HG02943 (cell line): Measurements from ENCODE around the gene DHRS11.
"Not testable (repeated sequence)": the region's sequence is repeated elsewhere in the genome, so short reads cannot be mapped to it uniquely, and the experiment has no call there.

Experiments
- ATAC-seq: cut with Tn5 transposase; IDR thresholded peaks from one replicate; pipeline ENCODE4 v1.9.1; 2021; ENCODE audit warnings: mild to moderate bottlenecking, low read depth, moderate library complexity; ENCODE audit not compliant: unreplicated experiment

The DHRS11 gene

DNA sequence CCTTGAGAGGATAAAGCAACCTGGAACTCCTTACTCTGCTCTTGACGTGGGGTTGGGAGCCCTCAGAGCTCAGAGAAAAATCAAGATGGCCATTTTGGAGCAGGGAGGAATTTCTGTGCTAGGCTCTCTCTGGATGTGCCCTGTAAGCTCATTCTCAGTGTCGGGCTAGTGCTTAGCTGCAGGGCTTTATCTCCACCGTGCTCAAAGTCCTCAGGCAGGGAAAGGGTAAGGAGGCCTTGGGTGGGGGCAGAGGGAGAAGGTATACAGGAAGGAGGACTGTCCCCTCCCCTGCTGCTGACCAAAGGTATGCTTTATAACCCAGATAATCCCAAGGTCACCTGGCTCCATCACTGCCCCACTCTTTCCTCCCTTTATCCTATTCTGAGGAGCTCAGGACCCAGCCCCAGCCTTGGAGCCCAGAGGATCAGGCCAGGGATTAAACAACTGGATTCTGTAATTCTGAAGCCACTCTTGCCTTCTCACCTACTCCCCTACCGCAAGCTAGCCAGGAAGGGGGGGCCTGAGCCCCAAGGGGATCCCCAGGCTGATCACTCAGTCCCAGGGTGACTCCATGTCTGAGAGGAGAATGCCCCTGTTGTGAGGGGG is 1.1 kb downstream of the DHRS11 start:
- no peak for ATAC-seq

DNA sequence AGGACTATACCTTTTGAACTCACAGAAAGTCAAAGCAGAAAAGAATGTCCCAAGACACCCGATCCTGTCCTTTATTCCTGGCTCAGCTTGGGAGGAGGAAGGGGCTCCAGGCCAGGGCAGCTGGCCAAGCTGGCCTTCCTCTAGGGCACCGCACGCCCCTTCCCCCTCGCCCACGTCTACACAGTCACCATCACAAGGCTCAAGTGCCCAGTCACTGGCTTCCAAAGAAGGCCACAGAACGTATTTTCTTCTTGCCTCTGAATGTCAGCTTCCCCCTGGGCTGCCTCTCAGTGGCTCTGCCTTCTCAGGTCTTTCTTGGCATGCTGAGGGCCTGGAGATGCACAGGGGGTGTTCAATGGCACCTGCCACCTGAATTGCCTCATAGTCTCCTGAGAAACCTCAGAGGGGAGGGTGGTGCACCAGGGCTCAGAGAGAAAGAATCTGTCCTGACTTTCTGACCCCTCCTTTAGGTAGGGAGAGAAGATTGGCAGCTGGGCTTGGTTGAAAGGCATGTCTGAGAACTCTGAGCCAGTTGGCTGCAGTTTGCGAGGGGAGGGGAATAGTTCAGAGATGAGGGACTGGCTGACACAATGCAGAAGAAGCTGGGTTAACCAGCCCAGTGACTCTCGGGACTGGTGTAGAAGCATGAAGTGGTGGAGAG is 2.1 kb downstream of the DHRS11 start:
- no peak for ATAC-seq

DNA sequence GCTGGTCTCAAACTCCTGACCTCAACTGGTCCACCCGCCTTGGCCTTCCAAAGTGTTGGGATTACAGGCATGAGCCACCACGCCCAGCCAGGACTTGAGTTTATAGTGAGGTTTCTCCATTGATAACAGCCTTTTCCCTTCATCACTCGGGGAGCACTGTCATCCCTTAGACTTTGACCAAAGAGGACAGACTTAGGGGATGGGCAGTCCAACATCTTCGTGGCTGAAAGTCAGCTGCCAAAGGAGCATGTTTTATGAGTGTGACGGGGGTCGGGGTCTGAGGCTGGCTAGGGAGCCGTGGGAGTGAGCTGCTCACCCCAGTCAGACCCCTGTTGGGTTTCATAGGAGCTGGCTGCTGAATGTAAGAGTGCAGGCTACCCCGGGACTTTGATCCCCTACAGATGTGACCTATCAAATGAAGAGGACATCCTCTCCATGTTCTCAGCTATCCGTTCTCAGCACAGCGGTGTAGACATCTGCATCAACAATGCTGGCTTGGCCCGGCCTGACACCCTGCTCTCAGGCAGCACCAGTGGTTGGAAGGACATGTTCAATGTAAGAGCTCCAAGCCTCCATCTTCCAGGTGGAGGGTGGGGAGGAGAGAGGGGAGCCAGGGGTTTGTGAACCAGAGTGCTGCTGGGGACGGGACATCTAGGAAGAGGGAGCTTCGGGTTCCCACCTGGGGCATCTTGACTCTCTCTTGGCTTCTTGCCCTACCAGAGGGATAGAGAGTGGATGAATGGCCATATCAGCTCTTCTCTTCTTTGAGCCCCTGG is 3.1 kb downstream of the DHRS11 start:
- ATAC-seq, result no peak

DNA sequence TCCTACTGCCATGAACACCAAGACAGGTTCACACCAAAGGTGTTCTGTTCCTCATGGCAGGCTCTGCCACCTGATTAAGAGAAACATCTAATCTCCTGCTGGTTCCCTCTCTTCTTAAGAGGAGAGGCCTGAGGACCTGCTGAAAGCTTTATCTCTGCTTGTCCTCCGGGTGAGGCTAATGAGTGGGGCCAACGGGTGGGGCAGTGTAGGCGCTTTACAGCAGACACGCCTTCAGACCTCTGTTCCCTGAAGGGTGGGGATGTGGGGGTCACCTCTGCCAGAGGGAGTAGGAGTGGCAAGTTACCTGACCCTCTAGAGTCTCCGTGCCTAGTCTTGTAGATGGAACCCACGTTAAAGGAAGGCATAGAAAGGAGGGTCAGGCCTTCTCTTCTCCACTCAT is 5.5 kb downstream of the DHRS11 start:
- ATAC-seq, result no peak

DNA sequence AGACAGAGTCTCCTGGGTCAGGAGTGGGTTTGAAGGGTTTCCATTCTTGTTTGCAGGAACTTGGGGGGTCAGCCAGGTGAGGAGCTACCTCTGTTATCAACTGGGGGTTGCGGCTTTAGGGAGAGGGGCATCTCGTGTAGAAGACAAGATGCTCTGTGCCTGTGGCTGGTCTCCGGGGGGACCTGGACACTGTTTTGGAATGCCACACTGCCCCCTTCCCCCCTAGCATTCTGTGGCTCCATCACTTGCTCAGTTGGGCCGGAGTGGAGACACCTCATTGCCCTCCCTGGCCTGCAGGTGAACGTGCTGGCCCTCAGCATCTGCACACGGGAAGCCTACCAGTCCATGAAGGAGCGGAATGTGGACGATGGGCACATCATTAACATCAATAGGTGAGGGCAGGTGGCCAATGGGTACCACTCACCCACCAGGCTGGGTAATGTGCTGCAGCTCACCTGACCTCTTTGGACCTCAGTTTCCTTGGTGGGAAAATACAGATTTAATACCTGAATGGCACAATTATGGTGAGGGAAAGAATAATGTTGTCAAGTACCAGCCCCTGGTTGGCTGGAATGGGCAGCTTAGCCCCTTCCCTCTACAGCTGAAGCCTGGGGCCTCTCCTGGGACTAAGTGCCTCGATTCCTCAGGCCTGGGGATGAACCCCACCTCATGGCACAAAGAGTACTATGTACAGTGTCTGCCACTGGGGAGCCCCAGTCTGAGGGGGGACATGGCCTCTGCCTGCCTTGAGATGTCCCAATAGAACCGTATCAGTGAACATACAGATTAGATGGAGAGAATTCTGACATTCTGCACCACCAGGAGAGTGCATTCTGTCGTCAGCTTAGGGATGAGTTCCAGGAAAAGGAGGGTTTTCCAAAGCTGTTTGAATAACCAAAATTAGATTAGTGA is 6.4 kb downstream of the DHRS11 start:
- ATAC-seq, result no peak

DNA sequence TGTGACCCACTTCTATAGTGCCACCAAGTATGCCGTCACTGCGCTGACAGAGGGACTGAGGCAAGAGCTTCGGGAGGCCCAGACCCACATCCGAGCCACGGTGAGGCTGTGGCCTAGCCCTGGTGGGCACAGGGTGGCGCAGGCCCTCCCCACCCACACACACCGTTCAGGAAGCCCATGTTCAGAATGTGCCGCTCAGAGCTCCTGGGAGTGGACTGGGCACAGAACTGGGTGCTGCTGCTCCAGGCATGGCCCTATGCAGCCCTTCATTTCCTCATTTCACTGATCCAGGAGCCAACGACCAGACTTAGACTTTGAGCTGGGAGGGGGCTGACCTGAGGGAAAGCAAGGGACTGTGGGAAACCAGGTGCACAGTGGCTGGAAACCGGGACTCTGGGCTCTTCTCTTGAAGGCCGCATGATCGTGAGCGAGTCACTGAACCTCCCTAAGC is 7.3 kb downstream of the DHRS11 start:
- no peak for ATAC-seq

DNA sequence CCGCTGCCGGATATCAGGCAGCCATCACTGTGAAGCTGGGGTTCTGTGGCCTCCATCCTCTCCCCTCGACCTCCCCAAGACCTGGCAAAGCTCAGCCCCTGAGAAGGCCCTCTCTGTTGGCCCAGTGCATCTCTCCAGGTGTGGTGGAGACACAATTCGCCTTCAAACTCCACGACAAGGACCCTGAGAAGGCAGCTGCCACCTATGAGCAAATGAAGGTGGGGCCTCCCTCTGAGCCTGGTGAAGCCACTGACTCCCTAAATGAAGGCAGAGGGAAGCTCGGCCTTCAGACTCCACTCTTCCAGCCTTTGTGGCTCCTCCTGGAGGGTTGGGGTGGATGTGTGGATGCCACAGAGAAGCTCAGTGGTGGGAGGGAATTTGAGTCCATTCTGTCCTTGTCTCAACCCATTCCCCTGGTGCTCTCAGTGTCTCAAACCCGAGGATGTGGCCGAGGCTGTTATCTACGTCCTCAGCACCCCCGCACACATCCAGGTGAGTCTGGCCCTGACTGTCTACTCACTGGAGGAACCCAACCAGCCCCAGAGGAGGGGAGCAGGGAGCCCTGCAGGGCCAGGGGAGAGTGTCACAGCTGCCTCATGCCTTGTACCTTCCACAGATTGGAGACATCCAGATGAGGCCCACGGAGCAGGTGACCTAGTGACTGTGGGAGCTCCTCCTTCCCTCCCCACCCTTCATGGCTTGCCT is 8.0 kb downstream of the DHRS11 start:
- ATAC-seq, result no peak

DNA sequence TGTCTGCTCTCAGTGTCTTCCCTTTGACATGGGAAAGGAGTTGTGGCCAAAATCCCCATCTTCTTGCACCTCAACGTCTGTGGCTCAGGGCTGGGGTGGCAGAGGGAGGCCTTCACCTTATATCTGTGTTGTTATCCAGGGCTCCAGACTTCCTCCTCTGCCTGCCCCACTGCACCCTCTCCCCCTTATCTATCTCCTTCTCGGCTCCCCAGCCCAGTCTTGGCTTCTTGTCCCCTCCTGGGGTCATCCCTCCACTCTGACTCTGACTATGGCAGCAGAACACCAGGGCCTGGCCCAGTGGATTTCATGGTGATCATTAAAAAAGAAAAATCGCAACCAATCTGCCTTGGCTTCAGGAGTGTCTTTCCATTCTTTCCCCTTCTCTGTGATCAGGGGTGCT is 8.8 kb downstream of the DHRS11 start:
- no peak for ATAC-seq

DNA sequence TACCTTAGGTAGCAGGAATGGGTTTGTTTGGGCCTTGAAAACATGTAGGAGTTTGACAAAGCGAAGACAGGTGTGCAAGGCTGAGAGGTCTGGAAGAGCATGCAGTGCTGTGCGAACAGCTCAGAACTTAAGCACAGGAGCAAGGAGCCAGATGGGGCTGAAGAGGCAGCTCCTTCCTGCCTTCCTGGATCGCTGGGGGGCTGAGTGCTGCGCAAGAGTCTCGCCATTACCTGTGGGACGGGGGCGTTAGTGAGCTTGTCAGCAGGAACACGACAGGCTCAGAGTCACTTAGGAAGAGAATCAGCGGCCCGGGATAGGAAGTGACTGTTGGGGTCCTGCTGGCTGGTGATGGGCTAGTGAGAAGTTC is 9.2 kb downstream of the DHRS11 start:
- ATAC-seq, result peak; percentile 24

DNA sequence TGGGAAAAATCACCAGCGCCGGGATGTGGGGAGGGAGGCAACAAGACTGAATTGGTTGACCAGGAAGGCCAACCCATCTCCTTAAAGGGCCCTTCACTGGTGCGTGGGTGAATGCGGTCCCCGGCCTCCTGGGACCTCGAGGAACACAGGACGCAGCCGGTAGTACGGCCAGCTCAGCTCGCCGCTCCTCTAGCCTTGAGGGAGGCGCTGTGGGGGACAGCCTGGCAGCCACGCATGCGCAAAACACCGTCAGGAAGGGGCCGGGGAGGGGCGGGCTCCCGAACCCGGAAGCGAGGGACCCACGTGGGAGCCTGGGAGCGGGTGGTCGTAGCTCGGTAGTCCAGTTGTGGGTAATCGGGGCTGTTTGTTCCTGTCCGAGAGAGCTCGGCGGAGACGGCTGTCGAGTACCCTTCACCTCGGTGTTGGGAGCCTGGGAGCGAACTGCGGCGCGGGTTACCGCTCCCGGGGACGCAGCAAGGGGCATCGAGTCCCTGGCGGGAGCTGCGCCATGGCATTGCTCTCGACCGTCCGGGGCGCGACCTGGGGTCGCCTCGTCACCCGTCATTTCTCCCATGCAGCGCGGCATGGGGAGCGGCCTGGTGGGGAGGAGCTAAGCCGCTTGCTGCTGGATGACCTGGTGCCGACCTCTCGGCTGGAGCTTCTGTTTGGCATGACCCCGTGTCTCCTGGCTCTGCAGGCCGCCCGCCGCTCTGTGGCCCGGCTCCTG is 9.8 kb downstream of the DHRS11 start, which contains the start of gene MRM1:
Gene MRM1 (plus strand): TSS at position 281 of the 727 bp plus-strand sequence. CDS start 228 bp downstream, at position 509.
- ATAC-seq, result peak; percentile 69

DNA sequence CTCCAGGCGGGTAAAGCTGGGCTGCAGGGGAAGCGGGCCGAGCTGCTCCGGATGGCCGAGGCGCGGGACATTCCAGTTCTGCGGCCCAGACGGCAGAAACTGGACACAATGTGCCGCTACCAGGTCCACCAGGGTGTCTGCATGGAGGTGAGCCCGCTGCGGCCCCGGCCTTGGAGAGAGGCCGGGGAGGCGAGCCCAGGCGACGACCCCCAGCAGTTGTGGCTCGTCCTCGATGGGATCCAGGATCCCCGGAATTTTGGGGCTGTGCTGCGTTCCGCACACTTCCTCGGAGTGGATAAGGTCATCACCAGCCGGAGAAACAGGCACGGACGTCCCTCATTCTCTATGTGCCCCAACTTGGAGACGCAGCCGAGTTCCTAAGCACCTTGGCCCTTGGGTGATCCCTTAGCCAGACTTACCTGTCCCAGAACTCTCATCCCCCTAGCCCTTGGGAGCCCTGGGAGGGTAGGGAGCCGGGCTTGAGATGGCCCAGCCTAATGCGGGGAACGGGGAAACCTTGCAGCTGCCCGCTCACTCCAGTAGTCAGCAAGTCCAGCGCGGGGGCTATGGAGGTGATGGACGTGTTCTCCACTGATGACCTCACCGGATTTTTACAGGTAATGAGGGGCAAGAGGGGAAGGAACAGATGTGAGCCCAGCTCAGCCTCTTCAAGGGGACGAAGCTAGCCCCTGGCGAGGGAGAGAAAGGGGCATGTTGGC is 10.5 kb downstream of the DHRS11 start:
- no peak for ATAC-seq

DNA sequence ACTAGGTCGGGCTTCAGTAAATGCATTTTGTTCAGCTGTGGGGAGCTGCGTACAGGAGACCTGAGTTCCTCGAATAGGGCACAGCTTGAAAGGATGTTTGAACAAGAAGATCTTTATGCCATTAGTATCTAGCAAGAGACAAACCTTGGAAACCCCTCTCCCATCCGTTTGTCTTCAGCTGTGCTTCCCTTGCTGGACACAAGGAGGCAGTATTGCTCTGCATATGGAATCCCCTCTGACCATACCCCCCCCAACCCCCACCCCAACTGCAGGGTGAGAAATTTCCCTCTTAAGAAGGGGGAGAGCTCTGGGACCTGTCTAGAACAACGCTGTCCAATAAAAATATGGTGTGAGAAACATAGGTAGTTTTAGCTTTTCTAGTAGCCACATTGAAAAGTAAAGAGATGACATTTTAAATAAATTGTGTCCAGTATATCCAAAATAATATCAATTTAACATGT is 11.3 kb downstream of the DHRS11 start:
- no peak for ATAC-seq

DNA sequence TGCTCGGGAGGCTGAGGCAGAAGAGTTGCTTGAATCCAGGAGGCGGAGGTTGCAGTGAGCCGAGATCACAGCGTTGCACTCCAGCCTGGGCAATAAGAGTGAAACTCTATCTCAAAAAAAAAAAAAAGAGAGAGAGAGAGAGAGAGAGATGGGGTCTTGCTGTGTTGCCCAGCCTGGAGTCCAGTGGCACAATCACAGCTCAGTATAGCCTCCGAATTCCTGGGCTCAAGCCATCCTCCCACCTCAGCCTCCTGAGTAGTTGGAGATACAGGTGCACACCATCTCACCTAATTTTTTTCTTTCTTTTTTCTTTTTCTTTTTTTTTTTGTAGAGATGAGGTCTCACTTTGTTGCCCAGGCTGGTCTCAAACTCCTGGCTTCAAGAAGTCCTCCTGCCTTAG is 13.3 kb downstream of the DHRS11 start:
- ATAC-seq, result not testable (repeated sequence)

DNA sequence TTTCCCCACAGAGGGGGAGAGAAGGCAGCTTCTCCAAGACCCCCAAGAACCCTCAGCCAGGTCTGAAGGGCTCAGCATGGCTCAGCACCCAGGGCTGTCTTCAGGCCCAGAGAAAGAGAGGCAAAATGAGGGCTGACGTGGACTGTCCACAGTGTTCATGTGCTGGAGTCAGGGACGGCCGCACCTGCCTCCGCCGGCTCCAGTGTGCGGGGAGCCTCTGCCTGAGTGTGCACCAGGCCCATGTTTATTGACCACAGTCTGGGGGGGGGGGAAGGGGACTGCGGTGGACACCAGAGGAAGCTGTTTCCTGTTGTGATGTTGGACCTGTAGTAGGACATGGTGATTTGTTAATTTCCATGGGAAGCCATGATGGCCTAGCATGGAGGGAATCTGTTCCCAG is 16.6 kb downstream of the DHRS11 start:
- ATAC-seq, result no peak

DNA sequence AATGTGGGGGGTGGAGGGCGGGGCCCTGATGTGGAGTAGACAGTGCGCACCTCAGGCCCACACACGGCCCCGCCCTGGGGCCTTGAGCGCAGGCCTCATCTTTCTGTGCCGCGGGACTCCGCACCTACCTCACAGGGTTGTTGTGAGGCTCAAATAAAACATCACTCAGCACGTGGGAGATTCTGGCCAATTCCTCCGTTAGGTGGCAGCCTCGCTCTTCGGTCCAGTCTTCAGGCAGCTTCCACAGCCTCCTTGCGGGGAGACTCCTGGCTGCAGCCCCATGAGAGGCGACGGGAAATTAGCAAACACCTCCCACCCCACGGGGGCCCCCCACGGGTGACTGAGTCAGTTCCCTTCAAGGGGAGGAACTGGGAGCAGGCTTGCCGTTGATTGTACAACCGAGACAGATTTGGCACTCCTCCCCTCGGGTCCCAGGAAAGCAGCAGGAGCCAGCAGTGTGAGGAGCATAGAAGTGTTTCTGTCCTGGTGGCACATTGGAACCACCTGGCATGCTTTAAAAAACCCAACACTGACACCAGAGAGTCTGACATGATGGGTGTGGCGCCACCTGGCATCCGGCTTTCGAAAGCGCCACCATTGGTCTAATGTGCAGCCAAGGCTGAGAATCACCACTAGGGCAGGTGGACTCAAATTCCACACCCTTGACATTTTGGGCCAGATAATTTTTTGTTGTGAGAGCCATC is 17.3 kb downstream of the DHRS11 start:
- ATAC-seq, result no peak

DNA sequence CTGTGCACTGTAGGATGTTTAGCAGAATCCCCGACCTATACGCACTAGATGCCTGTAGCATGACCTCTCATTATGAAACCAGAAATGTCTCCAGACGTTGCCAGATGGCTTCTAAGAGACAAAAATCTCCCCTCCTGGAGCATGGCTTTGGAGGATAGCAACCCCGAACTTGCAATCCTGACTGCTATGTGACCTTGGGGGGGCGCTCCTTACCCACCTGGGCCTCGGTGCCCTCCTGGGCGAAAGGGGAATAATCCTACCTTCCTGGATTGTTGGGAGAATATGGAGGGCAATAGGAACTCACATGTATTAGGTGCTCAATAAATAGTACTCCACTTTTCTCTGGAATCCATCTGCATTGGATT is 17.8 kb downstream of the DHRS11 start:
- no peak for ATAC-seq

DNA sequence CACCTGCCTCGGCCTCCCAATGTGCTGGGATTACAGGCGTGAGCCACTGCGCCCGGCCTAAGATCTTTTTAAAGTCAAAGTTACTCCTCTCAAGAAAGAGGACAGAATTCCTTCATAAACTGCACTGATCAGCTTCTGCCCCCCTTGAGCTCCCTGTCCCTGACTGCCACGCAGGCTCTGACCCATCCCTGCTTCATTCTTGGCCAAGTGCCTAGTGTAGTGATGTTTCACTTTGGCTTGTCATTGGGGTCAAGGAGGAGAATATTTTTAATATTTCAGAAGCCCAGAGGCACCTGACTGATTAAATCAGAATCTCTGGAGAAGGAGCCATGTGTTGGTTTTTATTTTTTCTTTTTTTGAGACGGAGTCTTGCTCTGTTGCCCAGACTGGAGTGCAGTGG is 18.8 kb downstream of the DHRS11 start:
- ATAC-seq, result no peak
